Measurements from ENCODE around the gene MYO18A.

MYO18A gene

DNA sequence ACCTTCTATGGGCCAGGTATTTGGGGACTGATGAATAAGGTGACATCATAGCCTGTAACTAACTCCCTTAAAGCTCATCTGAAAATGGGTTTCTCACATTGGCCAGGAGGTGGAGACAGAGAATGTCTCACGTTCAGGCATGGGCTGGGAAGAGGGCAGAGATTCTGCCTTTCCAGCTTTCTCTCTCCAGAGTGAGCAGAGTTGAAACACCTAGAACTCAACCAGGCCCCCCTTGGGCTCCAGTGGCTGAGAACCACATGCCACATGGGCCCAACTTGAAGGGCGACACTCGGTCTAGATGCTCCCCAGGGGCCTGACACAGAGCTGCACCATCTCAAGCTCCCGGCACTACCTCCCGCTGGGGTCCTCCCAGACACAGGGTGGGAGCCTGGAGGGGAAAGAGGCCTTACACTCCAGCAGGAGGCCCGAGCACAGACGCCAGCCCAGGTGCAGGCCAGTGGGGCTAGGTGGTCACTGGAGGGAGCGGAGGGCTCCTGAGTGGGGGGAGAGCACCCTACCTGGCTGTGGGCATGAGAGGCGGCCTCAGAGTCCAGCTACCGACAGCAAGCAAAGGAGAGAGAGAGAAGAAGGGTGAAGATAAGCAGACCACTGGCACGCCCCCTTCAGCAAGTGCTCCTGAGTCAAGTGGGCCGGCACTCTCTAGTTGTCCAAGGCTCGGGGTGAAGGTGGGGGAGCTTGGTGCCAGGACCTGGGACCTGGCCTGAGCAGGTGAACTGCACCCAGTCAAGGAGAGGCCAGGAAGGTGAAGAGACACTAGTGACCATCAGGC lies 55.9 kb downstream of the MYO18A start:
- DNase-seq (ENCODE audit: low spot score) = peak; percentile 90

DNA sequence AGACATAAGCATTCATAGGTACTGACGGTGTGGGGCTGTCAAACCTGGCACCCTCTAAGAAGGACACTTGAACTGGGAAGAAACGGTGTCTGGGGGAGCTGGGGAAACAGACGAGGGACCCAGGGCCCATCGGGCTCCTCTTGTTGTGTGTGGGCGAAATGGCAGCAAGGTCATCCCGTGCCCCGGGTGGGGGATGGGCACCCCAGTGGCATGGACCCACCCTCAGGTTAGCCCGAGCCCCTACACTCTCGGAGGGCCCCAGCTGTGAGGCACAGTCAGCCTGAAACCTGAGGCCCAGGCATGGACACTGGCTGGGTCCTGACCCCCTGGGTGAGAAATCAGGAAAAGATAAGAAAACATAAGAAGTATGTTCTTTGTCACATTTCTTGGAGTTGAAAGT lies 57.1 kb downstream of the MYO18A start:
- DNase-seq (ENCODE audit: low spot score) = no peak

DNA sequence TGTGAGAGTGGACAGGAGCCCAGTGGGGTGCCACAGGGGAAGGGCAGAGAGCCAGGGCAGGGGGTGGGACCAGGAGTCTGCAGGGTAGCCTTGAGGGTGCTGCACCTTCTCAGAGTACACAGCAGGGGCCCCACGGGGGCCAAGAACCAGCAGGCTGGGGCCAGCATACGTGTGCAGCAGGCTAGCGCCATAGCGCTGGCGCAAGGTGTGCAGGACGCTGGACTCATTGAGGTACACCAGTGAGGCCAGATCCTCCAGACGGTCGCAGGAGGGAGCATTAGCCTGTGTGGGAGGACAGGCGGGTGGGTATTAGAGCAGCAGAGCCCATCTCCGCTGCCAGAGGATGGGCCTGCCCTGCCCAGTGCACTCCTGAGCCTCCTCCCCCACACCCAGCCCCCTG lies 58.8 kb downstream of the MYO18A start:
- DNase-seq (ENCODE audit: low spot score) = no peak

DNA sequence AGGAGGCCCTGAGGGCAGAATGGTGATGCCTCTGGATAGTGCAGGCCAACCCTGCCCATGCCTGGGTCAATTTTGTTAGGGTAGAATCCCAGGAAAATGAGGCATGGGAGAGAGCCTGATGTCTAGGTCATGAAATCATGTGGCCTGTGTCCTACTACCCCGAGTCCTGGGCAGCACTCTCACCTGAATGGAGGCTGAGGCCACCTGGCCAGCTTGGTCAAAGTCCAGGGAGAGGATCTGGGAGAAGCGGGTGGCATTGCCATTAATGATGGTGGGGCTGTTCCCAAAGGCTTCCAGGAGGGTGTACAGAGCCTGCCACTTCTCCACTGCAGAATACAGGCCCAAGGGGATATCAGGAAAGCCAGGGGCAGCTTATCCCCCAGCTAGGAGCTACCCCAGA lies 59.8 kb downstream of the MYO18A start:
- DNase-seq (ENCODE audit: low spot score) = no peak

DNA sequence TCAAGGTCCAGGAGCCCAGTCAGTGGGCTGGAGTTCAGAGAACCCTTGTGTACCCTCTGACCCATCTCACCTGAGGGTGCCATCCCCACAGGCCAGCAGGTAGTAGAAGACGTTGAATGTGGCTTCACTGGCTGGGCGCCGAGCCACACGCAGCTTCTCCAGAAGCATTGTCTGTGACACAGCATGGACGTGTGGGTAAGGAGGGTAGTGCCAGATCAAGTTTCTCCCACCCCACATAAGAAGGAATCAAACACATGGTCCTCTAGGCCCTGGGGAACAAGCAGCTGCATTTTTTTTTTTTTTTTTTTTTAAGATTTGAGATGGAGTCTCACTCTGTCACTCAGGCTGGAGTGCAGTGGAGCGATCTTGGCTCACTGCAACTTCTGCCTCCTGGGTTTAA lies 60.9 kb downstream of the MYO18A start:
- DNase-seq (ENCODE audit: low spot score) = no peak

DNA sequence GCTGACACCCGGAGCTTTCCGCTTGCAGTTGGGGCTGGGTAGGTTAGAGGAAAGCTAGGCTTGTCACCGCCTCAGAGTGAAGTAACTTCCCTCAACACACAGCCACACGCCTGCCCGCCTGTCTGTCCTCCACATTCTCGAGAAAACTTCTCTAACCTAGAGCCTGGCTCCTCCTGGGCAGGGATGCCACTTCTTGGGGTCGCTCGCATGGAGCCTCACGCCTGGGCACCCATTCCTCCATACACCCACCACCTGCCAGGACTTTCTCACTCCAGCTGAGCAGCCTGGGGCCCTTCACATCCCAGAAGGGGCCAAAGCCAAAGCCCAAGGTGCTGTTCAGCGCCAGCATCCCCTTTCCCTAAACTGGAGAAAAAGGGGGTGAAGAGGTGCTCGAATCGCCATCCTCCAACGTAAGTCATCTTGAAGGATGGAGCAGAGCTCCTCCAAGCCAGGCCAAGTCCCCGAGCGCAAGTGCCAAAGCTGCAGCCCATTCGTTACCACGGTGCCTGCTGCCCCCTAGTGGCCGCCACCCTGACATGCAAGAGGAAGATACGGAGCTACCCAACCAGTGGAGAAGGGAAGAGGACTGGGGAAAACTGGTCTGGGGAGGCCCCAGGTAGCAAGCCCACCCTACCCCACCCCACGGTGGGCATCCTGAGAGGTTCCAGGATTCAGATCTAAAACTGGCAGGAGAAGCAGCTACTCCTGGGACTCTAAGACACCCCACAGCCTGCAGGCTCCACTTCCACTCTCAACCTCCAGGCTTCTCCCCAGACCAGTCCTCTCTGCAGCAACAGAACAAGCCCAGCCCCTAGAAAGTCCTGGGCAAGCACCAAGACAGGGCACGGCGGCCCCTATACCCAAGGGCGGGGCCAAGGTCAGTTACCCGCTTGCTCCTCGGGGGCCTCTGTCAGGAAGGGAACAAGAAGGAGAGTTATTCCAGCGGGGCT lies 63.1 kb downstream of the MYO18A start:
- peak; percentile 86 for DNase-seq (ENCODE audit: low spot score)

DNA sequence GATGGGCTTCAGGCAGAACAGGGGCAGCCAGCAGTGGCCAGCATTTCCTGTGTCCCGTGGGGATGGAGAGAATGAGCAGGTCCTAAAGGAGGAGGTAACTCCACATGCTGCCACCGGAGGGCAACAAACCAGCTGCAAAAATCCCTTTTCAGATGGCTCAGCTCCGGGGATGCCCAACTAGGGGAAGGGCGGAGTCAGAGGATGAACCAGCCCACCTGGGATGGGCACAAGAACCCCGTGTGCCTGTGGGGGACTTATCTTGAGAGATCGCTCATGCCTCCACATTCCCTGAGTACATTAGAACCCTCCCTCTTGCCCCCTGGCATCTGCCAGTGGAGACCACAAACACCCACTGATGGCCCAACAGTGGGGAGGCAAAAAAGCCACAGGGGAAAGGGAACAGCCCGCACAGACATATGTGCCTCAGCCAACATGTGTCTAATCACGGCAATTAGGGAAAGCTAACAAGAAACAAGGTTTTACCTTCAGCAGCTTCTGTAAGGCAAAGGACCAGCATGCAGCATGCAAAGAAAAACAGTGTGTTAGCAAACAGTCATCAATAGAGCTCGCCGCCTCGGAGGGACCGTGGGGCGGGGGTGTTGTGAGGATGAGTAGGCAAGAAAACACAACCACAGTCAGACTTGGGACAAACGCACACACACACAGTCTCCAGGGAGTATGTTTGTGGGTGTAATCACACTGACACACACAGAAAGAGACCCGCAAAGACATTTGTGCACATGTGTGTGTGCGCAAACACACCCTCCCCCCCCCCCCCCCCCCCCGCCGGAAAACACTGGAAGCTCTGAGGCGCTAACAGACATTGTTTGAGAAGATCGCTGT lies 64.0 kb downstream of the MYO18A start:
- peak; percentile 34 for DNase-seq (ENCODE audit: low spot score)

DNA sequence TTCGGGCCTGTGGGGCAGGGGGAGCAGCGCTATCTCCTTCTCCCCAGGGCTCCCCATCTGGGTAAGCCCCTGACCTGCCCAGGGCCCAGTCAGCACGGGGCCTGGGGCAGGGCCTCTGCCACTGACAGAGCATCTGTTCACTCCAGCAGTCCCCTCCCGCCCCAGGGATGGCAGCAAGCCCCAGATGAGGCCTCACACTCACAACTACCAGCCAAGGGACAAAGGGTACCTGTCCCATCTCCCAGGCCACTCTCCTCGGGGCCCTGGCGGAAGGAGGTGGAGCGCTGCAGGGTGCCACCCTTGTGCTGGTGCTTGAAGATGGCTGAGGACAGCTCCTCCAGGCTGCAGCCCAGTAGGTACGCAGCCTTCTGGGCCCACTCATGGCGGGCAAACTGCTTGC lies 64.8 kb downstream of the MYO18A start:
- no peak for DNase-seq (ENCODE audit: low spot score)

DNA sequence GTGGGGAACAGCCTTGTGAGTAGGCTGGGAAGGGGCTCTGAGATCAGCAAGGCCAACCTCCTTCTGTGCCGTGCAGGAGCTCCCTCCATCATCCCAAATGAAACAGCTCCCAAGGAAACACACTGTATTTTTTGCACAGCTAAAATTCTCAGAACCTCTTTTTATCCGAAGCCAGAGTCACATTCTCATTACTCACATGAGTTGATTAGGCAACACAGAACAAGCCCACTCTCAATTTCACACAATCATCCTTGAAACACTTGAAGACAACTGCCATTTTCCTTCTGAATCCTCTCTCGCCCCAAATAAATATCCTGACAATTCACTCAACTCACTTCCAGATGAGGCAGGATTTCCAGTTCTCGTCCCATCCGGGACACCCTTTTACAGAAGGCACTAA lies 66.1 kb downstream of the MYO18A start:
- DNase-seq (ENCODE audit: low spot score) = no peak

DNA sequence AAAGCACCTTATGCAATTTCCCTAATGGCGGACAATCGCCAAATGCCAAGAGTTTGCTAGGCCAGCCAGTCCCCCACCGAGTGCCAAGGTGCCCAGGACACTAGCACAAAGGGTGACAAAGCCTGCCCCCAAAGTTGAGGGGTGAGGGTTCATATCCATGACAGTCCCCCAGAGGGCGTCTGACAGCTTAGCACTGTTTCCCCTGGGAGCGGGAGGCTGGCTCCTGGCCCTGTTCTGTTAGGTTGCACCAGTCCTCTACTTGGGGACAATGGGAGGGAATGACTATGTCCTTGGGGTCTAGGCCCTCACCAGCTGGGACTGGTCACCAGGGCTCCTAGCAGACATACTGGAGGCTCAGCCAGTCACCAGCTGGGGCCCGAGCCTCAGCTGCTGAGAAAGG lies 66.9 kb downstream of the MYO18A start:
- DNase-seq (ENCODE audit: low spot score) = no peak

DNA sequence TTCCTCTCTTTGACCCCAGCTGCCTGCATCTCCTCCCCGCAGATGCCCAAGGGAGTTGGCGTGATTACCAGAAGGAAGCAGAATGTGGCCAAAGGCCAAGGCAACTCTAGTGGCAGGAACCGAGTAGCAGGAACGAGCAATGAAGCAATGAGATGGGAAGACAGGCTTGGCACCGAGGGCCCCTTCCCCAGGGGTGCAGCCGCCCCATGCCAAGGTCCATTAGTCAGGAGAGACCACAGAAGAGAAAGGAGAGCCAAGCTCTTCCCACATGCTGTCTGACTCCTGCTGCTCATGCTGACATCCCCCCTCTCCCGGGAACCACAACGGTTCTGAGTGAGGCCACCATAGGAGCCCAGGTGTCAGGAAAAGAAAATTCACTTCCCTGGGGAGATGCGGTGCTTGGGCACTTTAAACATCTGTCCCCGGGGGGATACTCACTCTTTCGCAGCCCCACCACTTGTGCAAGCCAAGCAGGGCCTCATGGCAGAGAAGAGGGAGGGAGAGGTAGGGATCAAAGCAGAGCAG lies 67.4 kb downstream of the MYO18A start:
- no peak for DNase-seq (ENCODE audit: low spot score)

DNA sequence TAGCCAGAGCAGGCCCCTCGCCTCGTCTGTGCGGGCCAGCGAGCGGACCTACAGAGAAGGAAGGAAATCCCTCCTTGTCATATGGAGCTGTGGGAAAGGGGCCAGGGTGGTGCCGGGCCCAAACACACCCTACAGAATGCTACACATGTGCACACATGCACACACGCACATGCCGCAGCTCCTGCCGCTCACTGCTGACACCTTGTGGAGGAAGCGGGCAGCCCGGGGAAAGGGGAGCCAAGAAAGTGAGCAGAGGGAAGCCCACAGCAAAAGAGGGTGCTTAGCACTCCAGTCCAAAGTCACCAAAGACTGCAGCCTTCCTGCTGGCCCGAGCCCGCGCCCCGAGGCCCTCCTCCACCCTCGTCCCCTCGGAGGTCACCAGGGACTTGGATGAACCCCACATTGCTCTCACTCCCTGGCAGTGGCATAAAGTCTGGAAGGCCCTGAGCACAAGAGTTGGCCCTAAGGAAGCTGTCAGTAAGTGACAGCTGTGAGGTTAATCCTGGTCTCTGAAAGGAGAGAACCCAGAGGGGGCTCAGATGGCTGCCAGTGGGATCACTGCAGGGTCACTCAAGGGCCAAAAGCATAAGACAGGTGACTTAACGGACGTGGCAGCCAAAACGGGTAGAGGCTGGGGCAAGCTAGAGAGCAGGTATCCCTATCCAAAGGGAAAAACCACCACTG lies 68.2 kb downstream of the MYO18A start:
- DNase-seq (ENCODE audit: low spot score) = peak; percentile 81

DNA sequence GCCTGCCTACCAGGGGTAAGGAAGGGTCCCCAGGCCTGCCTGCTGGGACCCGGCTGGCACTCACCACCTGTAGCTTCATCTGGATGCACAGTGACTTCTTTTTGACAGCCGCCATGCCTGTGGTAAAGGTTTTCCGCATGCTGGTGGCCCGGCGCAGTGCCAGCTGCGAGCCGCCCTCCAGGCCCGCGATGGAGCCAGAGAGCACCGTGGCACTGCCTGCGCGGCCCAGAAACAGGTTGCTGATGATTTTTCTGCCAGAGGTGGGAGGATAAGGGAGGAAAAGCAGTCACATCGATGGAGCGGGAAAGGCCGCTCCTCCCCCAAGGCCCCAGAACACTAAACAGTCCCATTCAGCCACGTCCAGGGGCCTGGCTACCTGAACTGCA lies 69.8 kb downstream of the MYO18A start:
- DNase-seq (ENCODE audit: low spot score) = peak; percentile 44

DNA sequence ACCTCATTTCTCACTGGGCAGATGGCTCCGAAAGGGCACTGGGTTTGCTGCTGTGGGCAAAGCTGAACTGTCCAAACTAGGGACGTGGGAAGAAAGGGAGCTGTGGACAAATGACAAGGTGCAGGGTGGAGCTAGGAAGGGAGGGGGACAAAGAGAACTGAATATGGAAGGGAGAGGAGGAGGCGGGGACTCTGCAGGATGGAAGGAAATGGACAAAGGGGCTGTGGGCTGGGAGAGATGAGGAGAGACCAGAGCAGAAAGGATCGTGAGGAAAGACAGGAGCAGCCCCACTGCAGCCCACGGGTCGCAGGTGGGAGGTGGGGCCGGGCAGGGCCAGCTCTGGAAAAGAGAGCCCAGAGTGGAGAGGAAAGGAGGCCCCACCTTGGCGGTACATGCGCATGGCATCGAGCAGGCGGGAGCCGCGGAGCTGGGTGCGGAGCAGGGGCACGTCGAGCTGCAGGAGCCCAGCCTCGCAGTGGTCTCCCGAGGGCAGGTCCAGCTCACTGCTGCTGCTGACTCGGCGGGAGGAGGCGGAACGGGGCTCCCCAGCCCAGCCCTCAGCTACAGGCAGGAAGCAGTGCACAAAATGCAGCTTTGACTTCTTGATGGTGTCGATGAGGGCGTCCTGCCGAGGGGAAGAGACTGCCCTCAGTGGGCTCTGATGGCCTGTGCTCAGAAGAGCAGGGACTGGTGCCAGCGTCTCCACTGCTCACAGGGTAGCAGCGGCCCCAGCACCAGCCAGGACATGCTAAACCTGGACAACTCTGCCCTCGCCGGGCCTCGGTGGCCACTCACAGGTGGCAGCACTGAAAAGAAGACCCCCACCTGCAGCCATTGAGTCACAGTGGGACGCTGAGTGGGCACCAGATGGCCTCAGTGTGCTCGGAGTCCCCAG lies 70.5 kb downstream of the MYO18A start:
- no peak for DNase-seq (ENCODE audit: low spot score)

DNA sequence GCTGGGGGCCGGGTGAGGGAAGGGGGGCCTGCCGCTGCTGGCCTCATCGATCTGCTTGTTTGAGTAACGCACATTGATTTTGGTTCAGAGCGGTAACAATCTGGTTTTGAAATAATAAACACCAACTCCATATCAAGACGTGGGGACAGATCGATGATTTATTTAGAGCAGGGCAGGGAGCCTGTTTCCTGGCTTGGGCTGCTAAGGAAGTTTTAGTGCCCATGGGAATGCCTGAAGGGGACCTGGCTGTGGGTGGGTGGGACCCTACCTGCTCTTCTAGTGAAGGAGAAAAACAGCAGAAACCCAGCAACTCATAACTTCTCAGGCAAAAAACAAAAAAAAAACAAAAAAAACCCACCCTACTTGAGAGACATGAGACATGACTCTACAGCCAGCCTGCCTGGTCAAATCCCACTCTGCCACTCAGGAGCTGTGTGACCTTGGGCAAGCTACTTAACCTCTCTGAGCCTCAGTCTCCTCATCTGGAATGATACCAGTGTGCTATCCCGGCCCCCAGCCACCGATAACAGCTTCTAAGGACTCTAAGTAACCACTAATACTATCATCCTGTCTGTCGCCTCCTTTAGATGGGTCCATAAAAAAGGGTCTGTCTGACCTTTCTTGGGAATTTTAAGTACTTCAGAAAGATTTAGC lies 71.2 kb downstream of the MYO18A start:
- DNase-seq (ENCODE audit: low spot score) = no peak

DNA sequence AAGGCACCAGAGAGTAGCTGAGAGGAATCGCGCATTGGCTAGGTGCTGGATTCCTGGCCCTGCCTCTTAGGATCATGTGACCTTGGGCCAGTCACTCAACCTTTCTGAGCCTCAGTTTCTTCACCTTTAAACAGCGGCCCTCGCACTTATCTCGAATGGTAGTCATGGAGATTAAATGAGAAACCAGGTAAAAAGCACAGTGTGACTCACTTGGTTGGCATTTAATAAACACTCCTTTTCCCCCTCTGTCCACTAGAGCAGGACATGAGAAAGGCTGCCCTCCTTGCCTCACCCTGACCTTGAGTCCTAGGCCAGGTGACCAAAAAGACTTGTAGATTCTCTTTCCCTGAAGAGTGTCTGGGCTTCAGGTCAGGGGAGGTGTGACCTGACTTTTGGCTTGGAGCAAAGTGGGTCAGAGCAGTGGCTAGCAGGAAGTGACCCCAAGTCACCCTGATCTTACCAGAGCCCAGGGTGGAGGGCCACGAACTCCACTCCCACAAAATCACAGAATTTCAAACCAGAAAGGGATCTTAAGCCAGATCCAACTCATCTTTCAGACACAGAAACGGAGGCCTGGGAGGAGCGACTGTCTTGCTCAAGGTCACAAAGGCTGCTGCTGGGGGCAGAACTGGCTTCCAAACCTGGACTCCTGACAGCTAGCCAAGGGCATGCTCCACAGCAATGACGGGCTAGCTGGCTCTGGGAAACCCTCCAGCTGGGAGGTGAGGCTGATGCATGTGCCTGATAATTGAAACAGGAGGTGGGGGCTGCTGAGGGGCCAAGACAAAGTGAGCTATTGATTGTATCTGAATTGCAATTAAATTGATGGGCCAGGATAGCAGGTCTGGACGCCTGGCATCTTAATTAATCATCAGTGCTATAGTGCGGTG lies 72.0 kb downstream of the MYO18A start:
- DNase-seq (ENCODE audit: low spot score) = no peak

DNA sequence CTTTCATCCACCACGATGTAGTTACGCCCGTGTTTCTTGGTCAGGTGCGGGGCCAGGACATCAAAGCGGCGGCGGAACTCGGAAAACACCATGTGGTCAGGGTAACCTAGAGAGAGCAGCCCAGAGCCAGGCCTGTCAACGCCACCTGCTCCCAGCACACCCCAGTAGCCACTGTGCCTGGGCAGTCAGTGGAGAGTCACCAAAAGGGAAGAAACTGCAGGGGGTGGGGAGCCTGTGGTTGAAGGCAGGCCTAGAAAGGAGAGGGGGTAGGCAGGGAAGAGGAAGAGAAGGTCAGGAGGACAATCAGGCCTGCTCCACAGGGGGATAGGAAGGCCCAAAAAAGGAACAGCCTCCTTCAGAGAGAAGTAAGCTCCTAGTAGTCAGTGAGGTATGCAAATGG lies 73.1 kb downstream of the MYO18A start:
- DNase-seq (ENCODE audit: low spot score) = no peak

DNA sequence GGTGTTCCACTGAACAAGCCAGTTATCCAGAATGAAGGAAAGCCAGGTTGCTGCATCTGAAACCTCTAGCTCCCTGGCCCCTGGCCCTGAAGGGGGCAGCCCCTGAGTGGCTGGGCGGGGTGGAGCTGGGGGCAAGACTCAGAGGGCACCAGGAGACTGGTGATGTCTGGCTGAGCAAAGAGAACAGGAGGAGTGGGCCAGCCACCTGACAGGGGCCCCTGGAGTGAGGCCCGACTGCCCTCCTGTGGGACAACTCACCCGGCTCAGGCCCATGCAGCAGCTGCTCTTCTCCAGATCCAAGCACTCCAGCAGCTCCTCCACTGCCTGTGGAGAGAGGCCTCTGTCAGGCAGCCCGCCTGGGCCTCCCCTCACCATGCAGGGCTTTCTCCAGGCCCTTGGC lies 76.9 kb downstream of the MYO18A start:
- DNase-seq (ENCODE audit: low spot score) = no peak

DNA sequence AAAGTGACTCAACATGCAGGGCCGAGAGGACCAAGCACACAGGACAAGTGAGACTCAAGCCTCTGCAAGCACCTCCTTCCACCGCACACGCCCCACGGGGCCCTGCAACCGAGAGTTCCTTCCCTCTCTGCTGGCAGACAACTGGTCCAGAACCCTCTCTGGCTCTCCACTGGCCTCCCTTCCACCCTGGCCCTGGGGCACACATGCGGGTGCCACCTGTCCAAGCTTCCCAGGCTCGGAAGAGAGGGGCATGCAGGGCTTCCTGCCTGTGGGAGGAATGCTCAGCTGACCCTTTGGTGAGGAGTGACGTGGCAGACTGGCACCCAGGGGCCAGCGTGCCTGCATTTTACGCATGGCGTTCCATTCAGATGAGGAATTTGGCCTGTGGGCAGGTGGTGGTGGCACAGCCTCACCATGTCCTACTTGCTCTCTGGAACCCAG lies 77.4 kb downstream of the MYO18A start:
- DNase-seq (ENCODE audit: low spot score) = no peak
